Keratinocyte (primary cell): ENCODE measurements around the gene VTCN1. TPM values are rescaled to one million over a fixed set of nuclear protein-coding genes. Genes with fewer than 3 reads are reported as not detected.

ENCODE experiments used
- DNase-seq: peaks from one replicate; pipeline ENCODE4 v3.0.0-alpha.2; 2011; ENCODE audit warnings: low read depth, missing footprints, low spot score
- FAIRE-seq: peaks from 2 replicates; lab custom pipeline; 2011; peaks lifted over from hg19 to GRCh38; lab: Jason Lieb, UNC
- H2AFZ ChIP-seq: 2 replicates; pipeline ENCODE4 v1.6.0; 2012; ENCODE audit warnings: low read length, control low read depth, inconsistent platforms; ENCODE audit not compliant: control insufficient read depth
- H3K27ac ChIP-seq: 2 replicates; pipeline ENCODE4 v1.5.1; 2011; ENCODE audit warnings: low read length; ENCODE audit not compliant: control insufficient read depth, insufficient read depth
- H3K27me3 ChIP-seq: 3 replicates; pipeline ENCODE4 v1.6.0; 2011; ENCODE audit warnings: low read length; ENCODE audit not compliant: control insufficient read depth, insufficient read depth; ENCODE audit errors: extremely low read depth
- H3K36me3 ChIP-seq, 2 experiments: 2 replicates in 1 of 2; 3 replicates in 1 of 2; pipeline ENCODE4 v1.5.1; 2011; ENCODE audit warnings: low read length in 2 of 2, mild to moderate bottlenecking in 1 of 2; ENCODE audit not compliant: control insufficient read depth in 2 of 2, insufficient read depth in 2 of 2; ENCODE audit errors: extremely low read depth in 1 of 2
- H3K4me1 ChIP-seq: 3 replicates; pipeline ENCODE4 v1.5.1; 2011; ENCODE audit warnings: low read length; ENCODE audit not compliant: control insufficient read depth, insufficient read depth; ENCODE audit errors: extremely low read depth
- H3K4me2 ChIP-seq: 3 replicates; pipeline ENCODE4 v1.6.0; 2011; ENCODE audit warnings: low read depth, low read length; ENCODE audit not compliant: control insufficient read depth, insufficient read depth; ENCODE audit errors: extremely low read depth
- H3K4me3 ChIP-seq, 3 experiments: fragments of 200-600 bp in 1 of 3; sonication (generic) in 1 of 3; 2 replicates in 2 of 3; 3 replicates in 1 of 3; pipeline ENCODE4 v1.5.1; 2011 to 2016; ENCODE audit warnings: low read length in 3 of 3, mild to moderate bottlenecking in 3 of 3, control low read depth in 2 of 3, inconsistent platforms in 1 of 3, low read depth in 1 of 3, mixed read lengths in 1 of 3, mixed run types in 1 of 3, moderate library complexity in 1 of 3; ENCODE audit not compliant: control insufficient read depth in 2 of 3, insufficient read depth in 2 of 3; ENCODE audit errors: extremely low read depth in 1 of 3
- H3K79me2 ChIP-seq: 2 replicates; pipeline ENCODE4 v1.6.0; 2012; ENCODE audit warnings: low read length; ENCODE audit not compliant: control insufficient read depth, insufficient read depth
- H3K9ac ChIP-seq: 3 replicates; pipeline ENCODE4 v1.6.0; 2011; ENCODE audit warnings: low read length; ENCODE audit not compliant: control insufficient read depth, insufficient read depth; ENCODE audit errors: extremely low read depth
- H3K9me1 ChIP-seq: 3 replicates; pipeline ENCODE4 v1.6.0; 2011; ENCODE audit warnings: low read length; ENCODE audit not compliant: control insufficient read depth, insufficient read depth; ENCODE audit errors: extremely low read depth
- H3K9me3 ChIP-seq: 2 replicates; pipeline ENCODE4 v1.5.1; 2012; ENCODE audit warnings: low read depth, low read length; ENCODE audit not compliant: control insufficient read depth
- H4K20me1 ChIP-seq: 3 replicates; pipeline ENCODE4 v1.6.0; 2011; ENCODE audit warnings: low read length; ENCODE audit not compliant: control insufficient read depth, insufficient read depth; ENCODE audit errors: extremely low read depth
- CTCF ChIP-seq, 3 experiments: IDR thresholded peaks in 1 of 3; conservative IDR thresholded peaks in 1 of 3; optimal IDR thresholded peaks in 1 of 3; 2 replicates in 2 of 3; 3 replicates in 1 of 3; pipeline versions ENCODE3 to v1.5.1; 2011; ENCODE audit warnings: low read length in 3 of 3, mild to moderate bottlenecking in 3 of 3, moderate library complexity in 2 of 3, control low read depth in 1 of 3, inconsistent platforms in 1 of 3; ENCODE audit not compliant: insufficient read depth in 2 of 3; ENCODE audit errors: extremely low read depth in 1 of 3
- EZH2 ChIP-seq: IDR thresholded peaks from one replicate; pipeline ENCODE4 v1.6.1; 2012; ENCODE audit warnings: inconsistent platforms, mild to moderate bottlenecking, low read length, moderate library complexity
- dilution Hi-C: fragments of 300-500 bp; cut with MboI; formaldehyde crosslinking; loops from one replicate; pipeline ENCODE4 v1.7.0; 2020; ENCODE audit warnings: low sequenced_read_pairs; ENCODE audit not compliant: extremely low pct_ligation_motif_present
- polyA plus RNA-seq, 5 experiments: library from polyadenylated mRNA; depleted of rRNA in 3 of 5; stranded (reverse) in 3 of 5; stranded (forward) in 1 of 5; unstranded in 1 of 5; fragments of >200 nt; gene quantifications; 1 replicate in 1 of 5; 2 replicates in 3 of 5; 3 replicates in 1 of 5; pipeline versions ENCODE4 v1.2.1 to v1.2.3, GENCODE V29; 2011 to 2012; ENCODE audit warnings: missing spikeins in 2 of 5, low read depth in 1 of 5, low replicate concordance in 1 of 5

Gene VTCN1
- polyA plus RNA-seq, 1 donor (not counting 4 experiments of a cell fraction or from before 2014, with no cell fraction given) = not detected

DNA sequence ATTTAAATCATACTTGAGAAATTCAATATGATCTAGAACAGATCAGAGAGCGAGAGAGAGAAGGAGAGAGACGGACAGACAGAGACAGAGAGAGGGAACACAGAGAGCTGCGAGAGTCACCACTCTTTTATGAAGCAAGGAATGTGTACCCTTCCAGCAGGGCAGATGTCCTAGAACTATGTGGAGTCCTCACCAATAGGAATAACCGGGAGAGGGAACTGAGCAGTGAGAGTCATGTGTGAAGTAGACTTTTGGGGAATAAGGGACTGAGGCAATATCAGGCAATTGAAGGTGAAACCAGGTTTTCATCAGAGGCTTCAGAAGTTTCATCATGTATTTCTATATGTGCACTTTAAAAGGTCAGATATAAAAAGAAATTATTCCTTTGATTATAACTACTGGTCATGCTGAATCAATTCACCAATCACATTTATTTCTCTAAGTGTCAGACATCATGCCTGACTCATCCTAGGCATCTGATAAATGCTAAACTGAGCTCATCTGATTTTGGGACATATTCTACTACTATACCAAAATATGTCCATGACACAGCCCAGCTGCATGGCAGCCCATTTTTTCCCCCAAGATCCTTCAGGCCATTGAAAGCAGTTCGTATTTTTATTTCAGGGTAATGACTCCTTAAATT, 22.4 kb downstream of the VTCN1 start:
- Histone ChIP-seq H3K9me1 (no peaks in the 10 kb centered on the region), H3K79me2 (no peaks in the 10 kb centered on the region), H3K4me3 (no peak overlapping the region), H3K9me3 (no peaks in the 10 kb centered on the region), H3K36me3 (no peaks in the 10 kb centered on the region), H3K4me1 (no peaks in the 10 kb centered on the region), H3K4me2 (no peak overlapping the region), H4K20me1 (no peaks in the 10 kb centered on the region), H2AFZ (no peak overlapping the region), H3K27me3 (no peaks in the 10 kb centered on the region), H3K9ac (no peak overlapping the region), H3K27ac (no peak overlapping the region)
- no peak for FAIRE-seq
- no peak for TF ChIP-seq EZH2
- no peak for TF ChIP-seq CTCF (optimal IDR thresholded peaks at IDR 0.05 in 1 of 3, IDR thresholded peaks at IDR 0.05 in 1 of 3, conservative IDR thresholded peaks at IDR 0.05 in 1 of 3; ENCODE audit: extremely low read depth in 1 of 3, insufficient read depth in 2 of 3, low read length in 3 of 3)
- no peak for DNase-seq
- dilution Hi-C loops = no loop called here

DNA sequence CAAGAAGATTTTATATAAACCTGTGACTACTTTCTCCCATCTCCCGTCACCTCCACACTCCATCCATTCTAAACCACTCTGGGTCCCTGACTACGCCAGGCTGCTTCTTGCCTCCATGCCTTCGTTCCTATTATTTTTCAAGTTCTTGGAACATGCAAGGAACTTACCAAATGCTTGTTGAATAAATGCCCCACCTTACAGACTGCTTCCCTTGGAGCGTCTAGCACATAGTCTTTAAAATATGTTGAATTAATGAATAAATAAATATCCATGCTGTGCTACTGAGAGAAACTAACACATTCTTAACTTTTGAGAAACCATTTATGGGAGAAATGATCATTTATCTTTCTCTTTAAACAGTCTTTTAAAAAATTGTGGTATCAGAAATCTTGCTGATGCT, 27.6 kb downstream of the VTCN1 start:
- no peak overlapping the region for H3K4me2 ChIP-seq
- H2AFZ ChIP-seq = no peak overlapping the region
- no peak overlapping the region for H3K27ac ChIP-seq
- TF ChIP-seq CTCF (optimal IDR thresholded peaks at IDR 0.05 in 1 of 3, IDR thresholded peaks at IDR 0.05 in 1 of 3, conservative IDR thresholded peaks at IDR 0.05 in 1 of 3; ENCODE audit: extremely low read depth in 1 of 3, insufficient read depth in 2 of 3, low read length in 3 of 3) (no peak), EZH2 (no peak)
- no peak for FAIRE-seq
- H3K4me3 ChIP-seq = no peak overlapping the region
- no peaks in the 10 kb centered on the region for H3K27me3 ChIP-seq
- no peaks in the 10 kb centered on the region for H3K9me3 ChIP-seq
- no peaks in the 10 kb centered on the region for H3K9me1 ChIP-seq
- no peaks in the 10 kb centered on the region for H4K20me1 ChIP-seq
- no peaks in the 10 kb centered on the region for H3K36me3 ChIP-seq
- no peak overlapping the region for H3K9ac ChIP-seq
- DNase-seq = no peak
- no peaks in the 10 kb centered on the region for H3K79me2 ChIP-seq
- no peaks in the 10 kb centered on the region for H3K4me1 ChIP-seq
- dilution Hi-C loops = no loop called here
